NCI-H2029 (cell line): ENCODE data around the gene AZU1.
A peak's percentile ranks its signal among the peaks of the same experiment; 100 is the strongest.
"Not testable (repeated sequence)": the region's sequence is repeated elsewhere in the genome, so short reads cannot be mapped to it uniquely, and the experiment has no call there.

ENCODE experiments used
- DNase-seq: peaks from one replicate; lab custom pipeline; 2025; lab: John Stamatoyannopoulos, UW

AZU1 gene

DNA sequence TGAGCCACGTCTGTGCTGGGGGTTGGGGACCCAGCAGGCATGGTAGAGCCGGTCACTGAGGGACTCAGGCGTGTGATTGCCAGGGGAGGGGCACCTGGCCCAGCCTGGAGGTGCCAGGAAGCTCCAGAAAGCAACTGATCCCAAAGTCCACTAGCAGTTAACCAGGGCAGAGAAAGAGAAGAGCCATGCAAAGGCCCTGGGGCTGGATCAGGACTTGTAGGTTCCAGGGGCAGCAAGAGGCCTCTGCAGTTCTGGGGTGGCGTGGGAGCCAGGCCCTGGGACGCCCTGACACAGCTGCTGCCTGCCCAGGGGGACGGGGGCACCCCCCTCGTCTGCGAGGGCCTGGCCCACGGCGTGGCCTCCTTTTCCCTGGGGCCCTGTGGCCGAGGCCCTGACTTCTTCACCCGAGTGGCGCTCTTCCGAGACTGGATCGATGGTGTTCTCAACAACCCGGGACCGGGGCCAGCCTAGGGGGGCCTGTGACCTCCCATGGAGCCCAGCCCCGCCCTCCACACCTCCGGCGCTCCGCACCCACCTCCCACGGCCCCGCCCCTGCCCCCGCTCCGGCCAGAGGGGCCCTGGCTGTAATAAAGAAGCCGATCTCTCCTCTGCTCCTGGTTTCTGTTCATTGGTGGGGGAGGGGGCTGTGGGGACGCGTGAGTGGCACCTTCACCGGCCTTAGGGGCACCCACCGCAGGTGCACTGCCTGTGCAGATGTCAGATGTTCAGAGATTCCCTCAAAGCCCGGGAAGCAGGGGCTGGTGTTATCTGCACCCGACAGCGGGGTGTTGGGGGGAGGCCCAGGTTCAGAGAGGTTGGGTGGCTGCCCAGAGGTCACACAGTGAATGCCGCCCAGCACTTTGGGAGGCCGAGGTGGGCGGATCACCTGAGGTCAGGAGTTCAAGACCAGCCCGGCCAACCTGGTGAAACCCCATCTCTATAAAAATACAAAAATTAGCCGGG, 4.1 kb downstream of the AZU1 start:
- no peak for DNase-seq

DNA sequence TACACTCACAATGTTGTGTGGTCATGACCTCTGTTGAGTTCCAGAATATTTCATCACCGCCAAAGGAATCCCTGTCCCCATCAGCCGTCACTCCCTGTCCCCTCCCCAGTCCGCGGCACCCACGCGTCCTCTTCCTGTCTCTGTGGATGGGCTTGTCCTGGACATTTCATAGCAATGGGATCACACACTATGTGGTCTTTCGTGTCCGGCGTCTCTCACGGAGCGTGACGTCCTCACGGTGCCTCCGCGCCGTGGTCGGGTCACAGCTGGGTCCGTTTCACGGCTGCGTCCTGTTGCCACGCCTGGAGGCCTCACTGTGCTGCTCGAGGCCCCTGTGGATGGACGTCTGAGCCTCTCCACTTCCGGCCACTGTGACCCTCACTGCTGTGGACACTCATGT, 6.6 kb downstream of the AZU1 start:
- no peak for DNase-seq

DNA sequence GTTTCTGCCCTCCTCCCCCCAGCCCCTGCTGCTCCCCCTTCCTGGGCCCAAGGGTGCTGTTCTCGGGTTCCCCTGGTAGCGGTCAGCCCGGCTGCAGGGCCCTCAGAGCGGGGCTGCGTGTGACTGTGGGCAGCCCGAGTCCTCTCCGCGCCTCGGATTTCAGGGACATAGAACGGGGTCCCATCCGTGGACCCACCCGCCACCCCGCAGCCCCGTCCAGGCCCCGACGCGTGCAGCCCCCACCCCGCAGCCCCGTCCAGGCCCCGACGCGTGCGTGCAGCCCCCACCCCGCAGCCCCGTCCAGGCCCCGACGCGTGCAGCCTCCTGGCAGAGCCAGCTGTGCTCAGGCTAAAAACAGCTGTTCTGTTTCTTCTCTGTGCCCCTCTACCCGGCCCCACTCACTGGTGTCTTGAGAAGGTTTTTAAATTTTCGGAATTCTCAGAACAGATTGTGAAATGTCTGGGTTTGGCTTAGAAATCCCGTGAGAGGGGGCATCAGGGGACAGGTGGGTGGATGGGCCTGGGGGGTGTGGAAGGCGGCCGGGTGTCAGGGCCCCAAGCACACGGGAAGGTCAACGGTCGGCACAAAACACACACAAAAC, 7.7 kb downstream of the AZU1 start:
- DNase-seq, result no peak

DNA sequence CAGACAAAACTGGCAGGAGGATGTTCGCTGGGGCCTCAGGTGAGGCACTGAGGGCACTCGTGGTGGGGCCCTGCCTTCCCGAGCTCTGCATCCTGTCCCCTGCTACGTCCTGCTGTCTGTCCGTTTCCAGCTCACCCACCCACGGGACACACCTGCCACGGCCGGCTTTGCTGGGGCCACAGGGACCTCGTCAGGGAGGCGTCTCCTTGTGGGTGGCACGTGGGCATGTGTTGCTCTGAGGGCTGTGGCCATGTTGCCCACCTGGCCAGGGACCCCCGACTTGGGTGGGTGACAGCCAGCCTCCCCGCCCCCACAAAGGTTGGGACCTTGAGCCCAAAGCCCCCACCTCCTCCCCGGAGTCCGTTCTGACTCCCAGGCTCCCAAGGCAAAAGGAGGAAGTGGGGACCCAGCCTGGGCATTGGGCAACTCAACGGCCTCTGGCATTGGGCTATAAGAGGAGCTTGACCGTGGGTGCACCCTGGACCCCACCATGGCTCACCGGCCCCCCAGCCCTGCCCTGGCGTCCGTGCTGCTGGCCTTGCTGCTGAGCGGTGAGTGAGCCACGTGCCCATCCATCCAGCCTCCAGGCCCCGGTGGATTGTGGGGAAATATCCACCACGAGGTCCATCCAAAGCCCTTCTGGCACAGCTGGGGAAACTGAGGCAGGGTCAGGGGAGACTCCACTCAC, 13.0 kb downstream of the AZU1 start, which contains the start of gene PRTN3:
PRTN3 (plus strand) TSS at position 481 of the 688 bp plus-strand sequence; CDS start at position 491, 10 bp downstream.
- DNase-seq, result no peak

DNA sequence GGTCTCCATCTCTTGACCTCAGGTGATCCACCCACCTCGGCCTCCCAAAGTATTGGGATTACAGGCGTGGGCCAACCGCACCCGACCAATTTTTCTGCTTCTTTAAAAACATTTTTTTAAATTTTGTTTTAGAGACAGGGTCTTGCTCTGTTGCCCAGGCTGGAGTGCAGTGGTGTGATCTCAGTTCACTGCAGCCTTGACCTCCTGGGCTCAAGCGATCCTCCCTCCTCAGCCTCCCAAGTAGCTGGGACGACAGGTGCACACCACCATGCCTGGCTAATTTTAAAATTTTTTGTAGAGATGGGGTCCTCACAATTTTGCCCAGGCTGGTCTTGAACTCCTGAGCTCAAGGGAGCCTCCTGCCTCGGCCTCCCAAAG, 15.2 kb downstream of the AZU1 start:
- DNase-seq, result not testable (repeated sequence)

DNA sequence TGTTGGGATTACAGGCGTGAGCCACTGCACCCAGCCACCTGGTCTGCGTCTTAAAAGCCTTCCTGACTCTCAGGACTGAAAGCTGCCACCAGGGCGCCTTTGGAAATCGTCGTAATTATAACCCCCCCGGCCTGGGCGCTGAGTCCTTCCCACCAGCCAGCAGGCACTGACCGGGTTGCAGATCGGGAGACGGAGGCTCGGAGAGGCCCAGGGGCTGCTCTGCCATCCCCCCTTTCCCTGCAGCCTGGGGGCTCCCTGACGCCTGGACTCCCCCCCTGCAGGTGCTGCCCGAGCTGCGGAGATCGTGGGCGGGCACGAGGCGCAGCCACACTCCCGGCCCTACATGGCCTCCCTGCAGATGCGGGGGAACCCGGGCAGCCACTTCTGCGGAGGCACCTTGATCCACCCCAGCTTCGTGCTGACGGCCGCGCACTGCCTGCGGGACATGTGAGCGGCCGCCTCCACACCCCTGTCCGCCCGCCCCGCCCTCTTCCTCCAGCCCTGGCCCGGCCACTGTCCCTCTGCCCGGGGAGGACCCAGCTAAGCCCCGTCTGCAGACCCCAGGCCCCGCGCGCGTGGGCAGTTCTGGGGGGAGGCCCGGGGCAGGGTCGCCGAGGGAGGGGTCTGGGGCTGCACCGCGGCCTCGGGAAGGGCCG, 15.7 kb downstream of the AZU1 start:
- DNase-seq, result no peak

DNA sequence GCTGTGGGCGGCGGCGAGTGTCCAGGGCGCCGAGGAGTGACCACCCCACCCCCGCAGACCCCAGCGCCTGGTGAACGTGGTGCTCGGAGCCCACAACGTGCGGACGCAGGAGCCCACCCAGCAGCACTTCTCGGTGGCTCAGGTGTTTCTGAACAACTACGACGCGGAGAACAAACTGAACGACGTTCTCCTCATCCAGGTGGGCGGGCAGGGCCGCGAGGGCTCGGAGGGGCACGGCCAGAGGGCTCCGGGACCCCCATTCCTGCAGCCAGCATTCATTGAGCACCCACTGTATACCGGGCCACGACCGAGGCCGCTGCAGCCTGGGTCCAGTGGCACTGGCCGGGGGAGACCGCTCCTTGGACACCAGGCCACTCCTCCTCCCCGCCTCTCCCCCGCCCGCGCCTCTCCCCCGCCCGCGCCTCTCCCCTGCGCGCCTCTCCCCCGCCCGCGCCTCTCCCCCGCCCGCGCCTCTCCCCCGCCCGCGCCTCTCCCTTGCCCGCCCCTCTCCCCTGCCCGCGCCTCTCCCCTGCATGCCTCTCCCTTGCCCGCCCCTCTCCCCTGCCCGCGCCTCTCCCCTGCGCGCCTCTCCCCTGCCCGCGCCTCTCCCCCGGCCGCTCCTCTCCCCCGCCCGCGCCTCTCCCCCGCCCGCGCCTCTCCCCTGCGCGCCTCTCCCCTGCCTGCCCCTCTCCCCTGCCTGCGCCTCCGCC, 16.4 kb downstream of the AZU1 start:
- DNase-seq, result no peak

DNA sequence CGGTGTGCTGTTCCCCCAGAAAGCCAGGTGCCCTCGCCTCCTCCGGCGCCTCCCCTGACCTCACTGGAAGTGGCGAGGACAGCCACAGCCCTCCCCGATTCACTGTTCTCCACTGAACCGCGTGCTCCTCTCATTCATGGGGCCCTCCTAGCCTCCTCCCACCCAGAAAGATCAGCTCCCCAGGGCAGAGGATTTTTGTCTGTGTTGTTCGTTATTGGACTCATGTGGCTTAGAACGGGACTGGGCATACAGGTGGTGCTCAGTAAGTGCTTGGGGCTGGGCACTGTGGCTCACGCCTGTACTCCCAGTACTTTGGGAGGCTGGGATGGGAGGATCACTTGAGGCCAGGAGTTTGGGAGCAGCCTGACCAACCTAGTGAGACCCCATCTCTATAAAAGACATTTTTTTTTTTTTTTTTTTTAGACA, 16.9 kb downstream of the AZU1 start:
- DNase-seq, result no peak

DNA sequence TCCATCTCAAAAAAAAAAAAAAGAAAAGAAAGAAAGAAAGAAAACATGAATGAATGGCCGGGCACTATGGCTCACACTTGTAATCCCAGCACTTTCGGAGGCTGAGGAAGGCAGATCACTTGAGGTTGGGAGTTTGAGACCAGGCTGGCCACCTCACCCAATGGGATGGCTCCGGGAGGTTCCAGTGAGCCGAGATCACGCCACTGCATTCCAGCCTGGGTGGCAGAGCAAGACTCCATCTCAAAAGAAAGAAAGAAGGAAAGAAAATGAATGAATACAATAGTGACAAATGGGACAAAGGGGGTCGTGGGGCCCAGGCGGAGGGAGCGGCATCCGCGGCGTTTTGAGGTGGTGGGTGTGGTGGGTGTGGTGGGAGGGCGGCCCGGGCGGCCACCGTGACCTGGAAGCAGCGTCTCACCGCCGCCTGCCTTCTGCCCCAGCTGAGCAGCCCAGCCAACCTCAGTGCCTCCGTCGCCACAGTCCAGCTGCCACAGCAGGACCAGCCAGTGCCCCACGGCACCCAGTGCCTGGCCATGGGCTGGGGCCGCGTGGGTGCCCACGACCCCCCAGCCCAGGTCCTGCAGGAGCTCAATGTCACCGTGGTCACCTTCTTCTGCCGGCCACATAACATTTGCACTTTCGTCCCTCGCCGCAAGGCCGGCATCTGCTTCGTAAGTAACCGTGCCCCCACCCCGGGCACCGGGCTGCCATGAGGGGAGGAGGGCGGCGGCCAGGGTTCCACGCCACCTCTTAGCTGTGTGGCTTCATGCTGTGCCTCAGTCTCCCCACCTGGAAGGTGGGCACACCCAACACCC, 18.3 kb downstream of the AZU1 start:
- DNase-seq, result no peak

DNA sequence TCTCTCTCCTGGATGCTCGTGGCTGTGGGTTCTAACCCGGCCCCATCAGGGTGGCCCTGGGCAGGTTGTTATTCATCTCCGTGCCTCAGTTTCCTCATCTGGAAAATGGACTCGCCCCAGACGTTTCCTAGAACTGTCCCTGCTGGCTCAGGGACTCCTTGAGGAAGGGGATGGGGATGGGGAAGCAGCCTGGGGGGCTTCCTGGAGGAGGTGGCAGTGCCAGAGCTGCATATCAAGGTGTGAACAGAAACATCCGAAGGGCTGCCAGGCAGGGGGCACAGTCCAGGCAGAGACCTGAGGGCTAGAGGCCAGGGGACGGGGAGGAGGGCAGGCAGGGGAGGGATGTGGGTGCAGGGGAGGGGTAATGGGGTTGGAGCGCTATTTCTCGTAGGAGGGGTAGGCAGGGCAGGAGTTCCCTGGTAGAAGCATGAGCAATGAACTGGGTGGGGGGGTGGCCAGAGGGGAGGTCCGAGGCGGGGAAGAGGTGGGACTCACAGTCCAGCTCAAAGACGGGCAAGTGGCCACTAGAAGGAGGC, 20.8 kb downstream of the AZU1 start:
- DNase-seq, result no peak

DNA sequence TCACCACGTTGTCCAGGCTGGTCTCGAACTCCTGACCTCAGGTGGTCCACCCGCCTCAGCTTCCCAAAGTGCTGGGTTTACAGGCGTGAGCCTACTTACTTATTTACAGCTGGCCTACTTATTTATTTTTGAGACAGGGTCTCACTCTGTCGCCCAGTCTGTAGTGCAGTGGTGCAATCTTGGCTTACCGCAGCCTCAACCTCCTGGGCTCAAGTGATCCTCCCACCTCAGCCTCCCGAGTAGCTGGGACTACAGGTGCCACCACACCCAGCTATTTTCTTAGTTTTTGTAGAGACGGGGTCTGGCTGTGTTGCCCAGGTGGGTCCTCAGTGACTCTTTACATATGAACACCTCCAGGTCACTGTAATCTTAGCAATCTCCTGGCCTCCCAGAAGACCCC, 21.6 kb downstream of the AZU1 start:
- not testable (repeated sequence) for DNase-seq

DNA sequence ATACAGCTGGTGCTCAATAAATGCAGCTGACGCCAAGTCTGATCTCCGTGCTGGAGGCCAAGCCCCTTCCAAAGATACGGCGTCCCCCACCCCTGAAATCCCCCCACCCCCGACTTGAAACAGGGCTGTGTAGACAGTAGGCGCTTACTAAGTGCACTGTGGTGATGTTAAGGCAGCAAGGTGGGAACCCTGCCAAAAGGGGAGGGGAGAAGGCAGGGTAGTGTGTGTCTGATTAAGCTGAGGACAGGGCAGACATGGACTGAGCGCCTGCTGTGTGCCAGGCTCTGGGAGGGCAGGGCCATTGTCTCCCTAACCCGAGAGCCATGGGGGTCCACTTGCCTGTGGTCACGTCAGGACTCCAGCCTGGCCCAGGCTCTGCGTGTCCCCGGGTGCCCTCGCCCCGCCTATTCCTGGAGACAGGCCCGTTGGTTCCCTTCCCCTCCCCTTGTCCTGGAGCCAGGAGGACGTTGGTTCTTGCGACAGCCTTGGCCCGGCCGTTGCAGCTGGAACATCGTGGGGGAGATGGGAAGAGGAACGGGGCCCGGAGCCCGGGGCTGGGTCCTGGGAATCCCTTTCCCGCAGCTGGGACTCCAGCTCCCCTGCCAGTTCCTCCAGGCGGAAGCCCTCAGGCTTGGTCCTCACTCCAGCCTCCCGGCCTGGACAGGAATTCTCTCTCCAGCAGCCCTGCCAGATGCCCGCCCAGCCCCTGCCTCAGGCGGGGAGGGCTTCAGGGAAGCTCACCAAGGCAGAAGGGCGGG, 22.8 kb downstream of the AZU1 start:
- DNase-seq, result peak; percentile 54

DNA sequence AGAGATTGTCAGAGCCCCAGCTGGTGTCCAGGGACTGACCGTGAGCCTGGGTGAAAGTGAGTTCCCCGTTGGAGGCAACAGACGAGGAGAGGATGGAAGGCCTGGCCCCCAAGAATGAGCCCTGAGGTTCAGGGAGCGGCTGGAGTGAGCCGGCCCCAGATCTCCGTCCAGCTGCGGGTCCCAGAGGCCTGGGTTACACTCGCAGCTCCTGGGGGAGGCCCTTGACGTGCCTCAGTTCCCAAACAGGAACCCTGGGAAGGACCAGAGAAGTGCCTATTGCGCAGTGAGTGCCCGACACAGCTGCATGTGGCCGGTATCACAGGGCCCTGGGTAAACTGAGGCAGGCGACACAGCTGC, 23.3 kb downstream of the AZU1 start:
- no peak for DNase-seq

DNA sequence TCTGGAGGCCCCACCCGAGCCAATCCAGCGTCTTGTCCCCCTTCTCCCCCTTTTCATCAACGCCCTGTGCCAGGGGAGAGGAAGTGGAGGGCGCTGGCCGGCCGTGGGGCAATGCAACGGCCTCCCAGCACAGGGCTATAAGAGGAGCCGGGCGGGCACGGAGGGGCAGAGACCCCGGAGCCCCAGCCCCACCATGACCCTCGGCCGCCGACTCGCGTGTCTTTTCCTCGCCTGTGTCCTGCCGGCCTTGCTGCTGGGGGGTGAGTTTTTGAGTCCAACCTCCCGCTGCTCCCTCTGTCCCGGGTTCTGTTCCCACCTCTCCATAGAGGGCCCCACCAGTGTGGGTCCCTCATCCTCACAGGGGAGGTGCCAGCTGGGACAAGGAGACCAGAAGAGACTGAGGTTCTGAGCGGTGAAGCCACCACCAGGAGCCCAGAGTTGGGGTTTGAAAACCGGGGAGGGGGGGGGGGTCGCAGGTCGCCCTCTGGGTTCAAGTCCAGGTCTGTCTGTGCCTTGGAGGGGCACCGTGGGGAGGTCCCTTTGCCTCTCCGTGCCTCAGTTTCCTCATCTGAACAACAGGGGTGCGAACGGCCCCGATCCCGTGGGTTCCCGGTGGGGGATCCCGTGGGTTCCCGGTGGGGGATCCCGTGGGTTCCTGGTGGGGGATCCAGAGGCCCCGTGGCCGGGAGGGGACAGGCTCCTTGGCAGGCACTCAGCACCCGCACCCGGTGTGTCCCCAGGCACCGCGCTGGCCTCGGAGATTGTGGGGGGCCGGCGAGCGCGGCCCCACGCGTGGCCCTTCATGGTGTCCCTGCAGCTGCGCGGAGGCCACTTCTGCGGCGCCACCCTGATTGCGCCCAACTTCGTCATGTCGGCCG, 24.7 kb downstream of the AZU1 start, which contains the start of gene ELANE:
ELANE (plus strand) TSS at position 168 of the 878 bp plus-strand sequence; CDS start at position 194, 26 bp downstream.
- no peak for DNase-seq

DNA sequence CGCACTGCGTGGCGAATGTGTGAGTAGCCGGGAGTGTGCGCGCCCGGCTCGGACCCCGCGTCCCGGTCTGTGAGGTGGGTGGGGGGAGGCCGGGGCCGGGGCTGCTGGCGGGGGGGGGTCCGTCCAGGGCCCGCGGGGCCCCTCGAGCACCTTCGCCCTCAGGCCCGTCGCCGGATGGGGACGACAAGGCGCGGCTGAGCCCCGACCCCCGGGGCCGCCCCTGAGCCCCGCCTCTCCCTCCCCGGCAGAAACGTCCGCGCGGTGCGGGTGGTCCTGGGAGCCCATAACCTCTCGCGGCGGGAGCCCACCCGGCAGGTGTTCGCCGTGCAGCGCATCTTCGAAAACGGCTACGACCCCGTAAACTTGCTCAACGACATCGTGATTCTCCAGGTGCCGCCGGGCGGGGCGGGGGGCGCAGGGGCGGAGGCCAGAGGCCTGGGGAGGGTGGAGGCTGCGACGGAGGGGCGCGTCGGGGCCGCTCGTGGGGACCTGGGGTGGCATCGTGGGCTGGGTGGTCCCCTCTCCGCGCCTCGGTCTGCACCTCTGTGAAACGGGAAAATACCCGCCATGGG, 25.5 kb downstream of the AZU1 start:
- DNase-seq, result no peak

DNA sequence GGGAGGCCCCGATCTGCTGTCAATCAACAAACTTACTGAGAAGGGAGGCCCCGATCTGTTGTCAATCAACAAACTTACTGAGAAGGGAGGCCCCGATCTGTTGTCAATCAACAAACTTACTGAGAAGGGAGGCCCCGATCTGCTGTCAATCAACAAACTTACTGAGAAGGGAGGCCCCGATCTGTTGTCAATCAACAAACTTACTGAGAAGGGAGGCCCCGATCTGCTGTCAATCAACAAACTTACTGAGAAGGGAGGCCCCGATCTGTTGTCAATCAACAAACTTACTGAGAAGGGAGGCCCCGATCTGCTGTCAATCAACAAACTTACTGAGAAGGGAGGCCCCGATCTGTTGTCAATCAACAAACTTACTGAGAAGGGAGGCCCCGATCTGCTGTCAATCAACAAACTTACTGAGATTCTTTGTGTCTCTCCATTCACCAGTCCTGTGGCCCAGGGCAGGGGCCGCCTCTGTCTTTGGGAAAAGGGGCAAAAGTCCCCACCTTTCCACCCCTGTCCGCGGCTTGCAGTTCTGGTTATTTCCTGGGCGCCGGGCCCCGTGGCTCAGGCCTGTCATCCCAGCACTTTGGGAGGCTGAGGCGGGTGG, 26.1 kb downstream of the AZU1 start:
- not testable (repeated sequence) for DNase-seq

DNA sequence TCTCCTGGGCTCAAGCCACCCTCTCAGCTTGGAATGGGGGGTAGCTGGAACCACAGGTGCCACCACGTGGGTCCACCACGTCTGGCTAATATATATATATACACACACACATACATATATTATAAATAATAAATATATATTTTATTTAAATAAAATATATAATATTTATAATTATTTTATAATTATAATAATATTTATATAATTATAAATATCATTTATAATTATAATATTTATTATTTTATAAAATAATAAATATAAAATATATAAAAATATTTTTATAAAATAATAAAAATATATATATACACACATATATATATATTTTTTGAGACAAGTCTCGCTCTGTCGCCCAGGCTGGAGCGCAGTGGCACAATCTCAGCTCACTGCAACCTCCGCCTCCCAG, 26.9 kb downstream of the AZU1 start:
- no peak for DNase-seq

DNA sequence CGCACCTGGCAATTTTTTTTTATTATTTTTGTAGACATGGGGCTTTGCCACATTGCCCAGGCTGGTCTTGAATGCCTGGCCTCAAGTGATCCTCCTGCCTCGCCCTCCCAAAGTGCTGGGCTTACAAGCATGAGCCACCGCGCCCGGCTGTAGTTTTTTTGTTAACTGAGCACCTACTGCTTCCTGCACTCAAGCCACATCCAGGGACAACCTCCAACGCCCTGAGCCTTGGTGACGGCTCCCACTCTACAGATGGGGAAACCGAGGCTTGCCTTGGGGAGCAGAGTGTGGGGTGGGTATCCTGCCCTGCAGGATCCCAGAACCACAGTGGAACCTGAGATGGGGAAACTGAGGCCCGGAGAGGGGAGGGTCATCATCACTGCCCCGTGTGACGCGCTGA, 27.5 kb downstream of the AZU1 start:
- no peak for DNase-seq
